Fibroblast of lung (primary cell): Measurements from ENCODE around the gene WDR49.

ENCODE experiments used
- EZH2 ChIP-seq: IDR thresholded peaks from 2 replicates; pipeline ENCODE4 v1.5.1; 2012; ENCODE audit warnings: low read length, control low read depth, mild to moderate bottlenecking; ENCODE audit errors: missing control alignments
- TF ChIP-seq, protein P1 (sequence below), 2 donors: IDR thresholded peaks in 1 of 2; conservative IDR thresholded peaks in 1 of 2; 1 replicate in 1 of 2; 2 replicates in 1 of 2; pipeline ENCODE4 v1.5.1; 2011 to 2012; ENCODE audit warnings: low read length in 2 of 2, control low read depth in 1 of 2, inconsistent platforms in 1 of 2, low read depth in 1 of 2, mild to moderate bottlenecking in 1 of 2

DNA sequence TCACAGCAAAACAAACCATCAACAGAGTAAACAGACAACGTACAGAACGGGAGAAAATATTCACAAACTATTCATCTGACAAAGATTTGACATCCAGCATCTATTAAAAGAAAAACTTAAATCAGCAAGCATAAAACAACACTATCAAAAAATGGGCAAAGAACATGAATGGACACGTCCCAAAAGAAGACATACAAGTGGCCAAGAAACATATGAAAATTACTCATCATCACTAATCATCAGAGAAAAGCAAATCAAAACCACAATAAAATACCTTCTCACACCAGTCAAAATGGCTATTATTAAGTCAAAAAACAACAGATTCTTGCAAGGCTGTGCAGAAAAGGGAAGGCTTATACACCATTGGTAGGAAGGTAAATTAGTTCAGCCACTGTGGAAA lies 166.2 kb downstream of the WDR49 start:
- TF ChIP-seq, protein P1, sequence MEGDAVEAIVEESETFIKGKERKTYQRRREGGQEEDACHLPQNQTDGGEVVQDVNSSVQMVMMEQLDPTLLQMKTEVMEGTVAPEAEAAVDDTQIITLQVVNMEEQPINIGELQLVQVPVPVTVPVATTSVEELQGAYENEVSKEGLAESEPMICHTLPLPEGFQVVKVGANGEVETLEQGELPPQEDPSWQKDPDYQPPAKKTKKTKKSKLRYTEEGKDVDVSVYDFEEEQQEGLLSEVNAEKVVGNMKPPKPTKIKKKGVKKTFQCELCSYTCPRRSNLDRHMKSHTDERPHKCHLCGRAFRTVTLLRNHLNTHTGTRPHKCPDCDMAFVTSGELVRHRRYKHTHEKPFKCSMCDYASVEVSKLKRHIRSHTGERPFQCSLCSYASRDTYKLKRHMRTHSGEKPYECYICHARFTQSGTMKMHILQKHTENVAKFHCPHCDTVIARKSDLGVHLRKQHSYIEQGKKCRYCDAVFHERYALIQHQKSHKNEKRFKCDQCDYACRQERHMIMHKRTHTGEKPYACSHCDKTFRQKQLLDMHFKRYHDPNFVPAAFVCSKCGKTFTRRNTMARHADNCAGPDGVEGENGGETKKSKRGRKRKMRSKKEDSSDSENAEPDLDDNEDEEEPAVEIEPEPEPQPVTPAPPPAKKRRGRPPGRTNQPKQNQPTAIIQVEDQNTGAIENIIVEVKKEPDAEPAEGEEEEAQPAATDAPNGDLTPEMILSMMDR (conservative IDR thresholded peaks at IDR 0.05 in 1 of 2, IDR thresholded peaks at IDR 0.05 in 1 of 2; ENCODE audit: low read depth in 1 of 2, low read length in 2 of 2) = no peak
- TF ChIP-seq EZH2 = no peak
